ENCODE measurements around the gene ATP8A2.

- TF ChIP-seq, protein P1, sequence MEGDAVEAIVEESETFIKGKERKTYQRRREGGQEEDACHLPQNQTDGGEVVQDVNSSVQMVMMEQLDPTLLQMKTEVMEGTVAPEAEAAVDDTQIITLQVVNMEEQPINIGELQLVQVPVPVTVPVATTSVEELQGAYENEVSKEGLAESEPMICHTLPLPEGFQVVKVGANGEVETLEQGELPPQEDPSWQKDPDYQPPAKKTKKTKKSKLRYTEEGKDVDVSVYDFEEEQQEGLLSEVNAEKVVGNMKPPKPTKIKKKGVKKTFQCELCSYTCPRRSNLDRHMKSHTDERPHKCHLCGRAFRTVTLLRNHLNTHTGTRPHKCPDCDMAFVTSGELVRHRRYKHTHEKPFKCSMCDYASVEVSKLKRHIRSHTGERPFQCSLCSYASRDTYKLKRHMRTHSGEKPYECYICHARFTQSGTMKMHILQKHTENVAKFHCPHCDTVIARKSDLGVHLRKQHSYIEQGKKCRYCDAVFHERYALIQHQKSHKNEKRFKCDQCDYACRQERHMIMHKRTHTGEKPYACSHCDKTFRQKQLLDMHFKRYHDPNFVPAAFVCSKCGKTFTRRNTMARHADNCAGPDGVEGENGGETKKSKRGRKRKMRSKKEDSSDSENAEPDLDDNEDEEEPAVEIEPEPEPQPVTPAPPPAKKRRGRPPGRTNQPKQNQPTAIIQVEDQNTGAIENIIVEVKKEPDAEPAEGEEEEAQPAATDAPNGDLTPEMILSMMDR (IDR thresholded peaks at IDR 0.05): no peak
- no peak for TF ChIP-seq NR3C1 (CRISPR knock-in tag; conservative IDR thresholded peaks at IDR 0.05; ENCODE audit: low read depth)
- TF ChIP-seq NFYB (CRISPR knock-in tag; conservative IDR thresholded peaks at IDR 0.05; ENCODE audit: low read depth): no peak
- no peak for TF ChIP-seq TCF7 (CRISPR knock-in tag; IDR thresholded peaks at IDR 0.05; ENCODE audit: low read depth)
- TF ChIP-seq ZNF121 (CRISPR knock-in tag; IDR thresholded peaks at IDR 0.05): no peak
- no peak for TF ChIP-seq MAX (CRISPR knock-in tag; IDR thresholded peaks at IDR 0.05)
- TF ChIP-seq, protein P2, sequence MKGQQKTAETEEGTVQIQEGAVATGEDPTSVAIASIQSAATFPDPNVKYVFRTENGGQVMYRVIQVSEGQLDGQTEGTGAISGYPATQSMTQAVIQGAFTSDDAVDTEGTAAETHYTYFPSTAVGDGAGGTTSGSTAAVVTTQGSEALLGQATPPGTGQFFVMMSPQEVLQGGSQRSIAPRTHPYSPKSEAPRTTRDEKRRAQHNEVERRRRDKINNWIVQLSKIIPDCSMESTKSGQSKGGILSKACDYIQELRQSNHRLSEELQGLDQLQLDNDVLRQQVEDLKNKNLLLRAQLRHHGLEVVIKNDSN (CRISPR knock-in tag; IDR thresholded peaks at IDR 0.05): no peak
- no peak for TF ChIP-seq FOXJ3 (CRISPR knock-in tag; IDR thresholded peaks at IDR 0.05; ENCODE audit: borderline replicate concordance)
- TF ChIP-seq, protein P3, sequence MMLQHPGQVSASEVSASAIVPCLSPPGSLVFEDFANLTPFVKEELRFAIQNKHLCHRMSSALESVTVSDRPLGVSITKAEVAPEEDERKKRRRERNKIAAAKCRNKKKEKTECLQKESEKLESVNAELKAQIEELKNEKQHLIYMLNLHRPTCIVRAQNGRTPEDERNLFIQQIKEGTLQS (CRISPR knock-in tag; conservative IDR thresholded peaks at IDR 0.05): no peak
Measured at GRCh38 chr13:26019251-26019650, 647.5 kb downstream of the ATP8A2 start.

Data from WTC11 (cell line).